CD4-positive, alpha-beta T cell (primary cell): Measurements from ENCODE around the gene PCDHGA1. TPM values are rescaled to one million over a fixed set of nuclear protein-coding genes. Genes with fewer than 3 reads are reported as not detected.

Source experiments
- ATAC-seq: fragments of 200-7000 bp; cut with Tn5 transposase; one replicate; pipeline ENCODE4 v1.10.0; 2022; ENCODE audit warnings: mild to moderate bottlenecking; ENCODE audit not compliant: poor library complexity
- CTCF ChIA-PET: fragments of 350-600 bp; sonication (Branson Sonifier 250); formaldehyde crosslinking; loops from one replicate; lab custom pipeline; 2021; ENCODE audit warnings: antibody characterized with exemption, inconsistent platforms; lab: Charles Lee
- POLR2A ChIA-PET: fragments of 350-600 bp; sonication (Branson Sonifier 250); formaldehyde crosslinking; loops from one replicate; lab custom pipeline; 2021; ENCODE audit warnings: antibody characterized with exemption, inconsistent platforms; lab: Charles Lee
- DNase-seq, 14 experiments: peaks; one replicate each; pipeline ENCODE4 v3.0.0-alpha.2; 2013 to 2020; ENCODE audit warnings: mixed read lengths in 2 of 14
- H3K27ac ChIP-seq, 2 donors: one replicate each; pipeline versions ENCODE4 v1.5.1 to v1.7.0; 2013; ENCODE audit warnings: low read length in 2 of 2, low read depth in 1 of 2, mild to moderate bottlenecking in 1 of 2
- H3K27me3 ChIP-seq, 2 experiments: 1 replicate in 1 of 2; 2 replicates in 1 of 2; pipeline versions ENCODE4 v1.6.1 to v1.7.0; 2013; ENCODE audit warnings: low read length in 2 of 2, control low read depth in 1 of 2, mild to moderate bottlenecking in 1 of 2, moderate library complexity in 1 of 2; ENCODE audit not compliant: insufficient read depth in 2 of 2, control insufficient read depth in 1 of 2
- H3K36me3 ChIP-seq: one replicate; pipeline ENCODE4 v1.6.1; 2013; ENCODE audit warnings: low read length, control low read depth; ENCODE audit not compliant: insufficient read depth
- H3K4me1 ChIP-seq: one replicate; pipeline ENCODE4 v1.6.1; 2013; ENCODE audit warnings: low read length, control low read depth; ENCODE audit not compliant: insufficient read depth
- H3K4me3 ChIP-seq: one replicate; pipeline ENCODE4 v1.5.1; 2013; ENCODE audit warnings: mild to moderate bottlenecking, low read length, moderate library complexity
- H3K9me3 ChIP-seq, 2 experiments: 1 replicate in 1 of 2; 2 replicates in 1 of 2; pipeline versions ENCODE4 v1.6.1 to v1.7.0; 2013; ENCODE audit warnings: low read length in 2 of 2, mild to moderate bottlenecking in 2 of 2, control low read depth in 1 of 2, moderate library complexity in 1 of 2; ENCODE audit not compliant: control insufficient read depth in 1 of 2, insufficient read depth in 1 of 2
- H3K27ac Mint-ChIP-seq: one replicate; pipeline ENCODE4 v1.8.0; 2020; ENCODE audit warnings: mixed read lengths
- H3K27me3 Mint-ChIP-seq: one replicate; pipeline ENCODE4 v1.8.0; 2021; ENCODE audit warnings: mixed read lengths
- H3K36me3 Mint-ChIP-seq: one replicate; pipeline ENCODE4 v1.8.0; 2021; ENCODE audit warnings: low read depth, mixed read lengths
- H3K4me1 Mint-ChIP-seq: one replicate; pipeline ENCODE4 v1.8.0; 2021; ENCODE audit warnings: low read depth, mixed read lengths
- H3K4me3 Mint-ChIP-seq: one replicate; pipeline ENCODE4 v1.8.0; 2020; ENCODE audit warnings: mild to moderate bottlenecking, mixed read lengths
- H3K9me3 Mint-ChIP-seq: one replicate; pipeline ENCODE4 v1.8.0; 2020; ENCODE audit warnings: mixed read lengths
- CTCF ChIP-seq: fragments of 200-600 bp; IDR thresholded peaks from one replicate; pipeline ENCODE4 v1.8.0; 2022; ENCODE audit warnings: antibody characterized with exemption, mild to moderate bottlenecking
- intact Hi-C, 2 experiments: fragments of 100-400 bp; cut with DNase I in 1 of 2; cut with micrococcal nuclease in 1 of 2; formaldehyde crosslinking; loops; one replicate each; pipeline versions ENCODE4 v1.15.1 to v1.9.0; 2023 to 2025; cut with DNase I, micrococcal nuclease
- total RNA-seq, 174 experiments: library from RNA in 2 of 174; stranded (reverse) in 2 of 174; gene quantifications; one replicate each; pipeline ENCODE4 v1.2.3 and lab custom pipeline; 2021 to 2026

The PCDHGA1 gene
- total RNA-seq, 2 experiments from 2014 or later, result not detected

GRCh38 chr5:141507387-141508091, 177.2 kb downstream of the PCDHGA1 start:
- Histone ChIP-seq H3K4me3 (no peak overlapping the region), H3K9me3 (no peaks in the 10 kb centered on the region), H3K27me3 (peaks cover 0 to 2% of the 10 kb centered on the region in 2 experiments), H3K36me3 (peaks cover 2% of the 10 kb centered on the region), H3K4me1 (peaks cover 6% of the 10 kb centered on the region), H3K27ac (no peak overlapping the region)
- DNase-seq (no peak), ATAC-seq (no peak)
- H3K4me3 Mint-ChIP-seq, result no peak overlapping the region
- H3K9me3 Mint-ChIP-seq, result no peaks in the 10 kb centered on the region
- POLR2A ChIA-PET, result no interaction called here
- intact Hi-C loops, result no loop called here
- H3K4me1 Mint-ChIP-seq, result peaks cover 7% of the 10 kb centered on the region
- peaks cover 14% of the 10 kb centered on the region for H3K27me3 Mint-ChIP-seq
- CTCF ChIA-PET, result interaction anchor here (0.7 to 1.3 kb wide), 3 partner anchors 17 to 57 kb away, joined by 3 read pairs; no protein-coding TSS in a partner anchor
- no peak for TF ChIP-seq CTCF
- H3K27ac Mint-ChIP-seq, result no peak overlapping the region
- H3K36me3 Mint-ChIP-seq, result peaks cover 3% of the 10 kb centered on the region

GRCh38 chr5:141508440-141508797, 178.1 kb downstream of the PCDHGA1 start:
- H3K27ac Mint-ChIP-seq, result no peak overlapping the region

GRCh38 chr5:141508798-141509611, 178.7 kb downstream of the PCDHGA1 start:
- POLR2A ChIA-PET, result no interaction called here
- no peak for TF ChIP-seq CTCF
- Mint-ChIP-seq H3K4me3 (no peak overlapping the region), H3K36me3 (peaks cover 14% of the 10 kb centered on the region), H3K4me1 (peaks cover 20% of the 10 kb centered on the region), H3K27me3 (peaks cover 9% of the 10 kb centered on the region), H3K27ac (no peak overlapping the region), H3K9me3 (no peaks in the 10 kb centered on the region)
- intact Hi-C loops, result no loop called here
- Histone ChIP-seq H3K27me3 (peaks cover 0 to 2% of the 10 kb centered on the region in 2 experiments), H3K36me3 (peaks cover 2% of the 10 kb centered on the region), H3K9me3 (peaks cover 0 to 5% of the 10 kb centered on the region in 2 experiments), H3K27ac (no peak overlapping the region), H3K4me1 (peaks cover 18% of the 10 kb centered on the region), H3K4me3 (no peak overlapping the region)
- no peak for ATAC-seq
- peak in 1 of 14 experiments; percentile 36 for DNase-seq
- CTCF ChIA-PET, result no interaction called here

More at GRCh38 chr5:141508440-141508797, 178.1 kb downstream of the PCDHGA1 start:
- intact Hi-C loops, result no loop called here
- TF ChIP-seq CTCF, result no peak
- Histone ChIP-seq H3K27ac (no peak overlapping the region), H3K4me3 (no peak overlapping the region), H3K4me1 (peaks cover 13% of the 10 kb centered on the region), H3K27me3 (peaks cover 0 to 2% of the 10 kb centered on the region in 2 experiments), H3K9me3 (peaks cover 0 to 3% of the 10 kb centered on the region in 2 experiments), H3K36me3 (peaks cover 2% of the 10 kb centered on the region)
- ATAC-seq, result no peak
- ChIA-PET CTCF (interaction anchor here (0.9 kb wide), 1 partner anchor 16 kb away, joined by 3 read pairs; no protein-coding TSS in a partner anchor), POLR2A (no interaction called here)
- no peak overlapping the region for H3K4me3 Mint-ChIP-seq
- no peak for DNase-seq
- H3K36me3 Mint-ChIP-seq, result peaks cover 9% of the 10 kb centered on the region
- H3K4me1 Mint-ChIP-seq, result peaks cover 14% of the 10 kb centered on the region
- no peaks in the 10 kb centered on the region for H3K9me3 Mint-ChIP-seq
- H3K27me3 Mint-ChIP-seq, result peaks cover 14% of the 10 kb centered on the region
